Measurements from ENCODE around the gene PTP4A1.

PTP4A1 gene

GRCh38 chr6:63556369-63556768, 15.9 kb upstream of the PTP4A1 start:
- H3K27ac ChIP-seq, result no peak overlapping the region
- TF ChIP-seq, protein P1, sequence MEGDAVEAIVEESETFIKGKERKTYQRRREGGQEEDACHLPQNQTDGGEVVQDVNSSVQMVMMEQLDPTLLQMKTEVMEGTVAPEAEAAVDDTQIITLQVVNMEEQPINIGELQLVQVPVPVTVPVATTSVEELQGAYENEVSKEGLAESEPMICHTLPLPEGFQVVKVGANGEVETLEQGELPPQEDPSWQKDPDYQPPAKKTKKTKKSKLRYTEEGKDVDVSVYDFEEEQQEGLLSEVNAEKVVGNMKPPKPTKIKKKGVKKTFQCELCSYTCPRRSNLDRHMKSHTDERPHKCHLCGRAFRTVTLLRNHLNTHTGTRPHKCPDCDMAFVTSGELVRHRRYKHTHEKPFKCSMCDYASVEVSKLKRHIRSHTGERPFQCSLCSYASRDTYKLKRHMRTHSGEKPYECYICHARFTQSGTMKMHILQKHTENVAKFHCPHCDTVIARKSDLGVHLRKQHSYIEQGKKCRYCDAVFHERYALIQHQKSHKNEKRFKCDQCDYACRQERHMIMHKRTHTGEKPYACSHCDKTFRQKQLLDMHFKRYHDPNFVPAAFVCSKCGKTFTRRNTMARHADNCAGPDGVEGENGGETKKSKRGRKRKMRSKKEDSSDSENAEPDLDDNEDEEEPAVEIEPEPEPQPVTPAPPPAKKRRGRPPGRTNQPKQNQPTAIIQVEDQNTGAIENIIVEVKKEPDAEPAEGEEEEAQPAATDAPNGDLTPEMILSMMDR (conservative IDR thresholded peaks at IDR 0.05), result no peak
- no peak for TF ChIP-seq ZFX (IDR thresholded peaks at IDR 0.05)

- TF ChIP-seq ZFX (IDR thresholded peaks at IDR 0.05), result no peak
- TF ChIP-seq, protein P1 (conservative IDR thresholded peaks at IDR 0.05), result no peak
- H3K27ac ChIP-seq, result no peak overlapping the region
Measured at GRCh38 chr6:63558278-63558677, 14.0 kb upstream of the PTP4A1 start.

DNA sequence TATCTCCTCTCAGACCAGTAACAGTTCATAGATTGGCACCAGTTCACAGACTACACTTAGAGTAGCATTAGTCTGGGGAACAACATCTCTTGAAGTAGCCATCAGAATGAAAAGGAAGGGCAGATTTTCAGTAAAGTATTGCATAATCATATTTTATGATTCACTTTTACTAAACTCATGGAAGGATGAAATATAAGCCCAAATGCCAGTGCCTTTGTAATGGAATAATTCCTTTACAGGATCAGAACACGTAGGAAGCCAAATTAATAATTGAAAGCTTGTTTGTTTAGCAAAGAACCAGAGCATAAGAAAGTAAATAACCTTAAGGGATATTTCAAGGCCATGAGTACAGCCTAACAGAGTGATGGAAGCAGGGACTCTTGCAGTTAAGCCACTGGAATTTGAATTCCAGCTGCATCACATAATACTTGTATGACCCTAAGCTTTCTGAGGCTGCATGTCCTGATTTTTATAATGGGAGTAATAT, 11.4 kb upstream of the PTP4A1 start:
- no peak overlapping the region for H3K27ac ChIP-seq
- TF ChIP-seq, protein P1 (conservative IDR thresholded peaks at IDR 0.05), result no peak
- TF ChIP-seq ZFX (IDR thresholded peaks at IDR 0.05), result no peak

- H3K27ac ChIP-seq, result no peak overlapping the region
- TF ChIP-seq, protein P1 (conservative IDR thresholded peaks at IDR 0.05), result no peak
- TF ChIP-seq ZFX (IDR thresholded peaks at IDR 0.05), result no peak
Measured at GRCh38 chr6:63561288-63561687, 11.0 kb upstream of the PTP4A1 start.

GRCh38 chr6:63563235-63563634, 9.0 kb upstream of the PTP4A1 start:
- TF ChIP-seq, protein P1 (conservative IDR thresholded peaks at IDR 0.05), result no peak
- TF ChIP-seq ZFX (IDR thresholded peaks at IDR 0.05), result no peak
- H3K27ac ChIP-seq, result no peak overlapping the region

DNA sequence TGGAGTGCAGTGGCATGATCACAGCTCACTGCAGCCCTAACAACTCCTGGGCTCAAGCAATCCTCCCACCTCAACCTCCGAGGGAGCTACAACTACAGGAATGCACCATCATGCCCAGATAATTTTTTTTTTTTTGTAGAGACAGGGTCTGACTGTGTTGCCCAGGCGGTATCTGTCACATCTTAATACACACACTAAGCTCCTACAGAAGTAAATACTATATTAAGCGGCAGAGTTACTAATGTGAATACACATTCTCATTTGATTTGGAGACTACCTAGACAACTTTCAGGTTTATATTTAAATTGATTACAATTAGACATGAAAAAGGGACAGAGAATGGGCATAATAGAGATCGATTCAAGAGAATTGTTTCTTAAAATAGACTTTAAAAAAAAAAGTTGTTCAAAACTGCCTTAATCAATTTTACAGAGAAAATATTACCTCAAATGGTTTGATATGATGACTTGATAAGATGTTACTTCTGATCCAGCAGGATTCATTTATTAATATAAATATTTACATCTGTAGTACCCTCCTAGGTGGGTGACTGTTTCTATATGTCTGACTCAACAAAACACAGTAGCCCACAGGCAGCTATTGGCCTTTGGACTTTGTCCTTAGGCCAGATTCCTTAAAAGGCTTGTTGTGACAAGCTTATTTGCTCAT, 7.1 kb upstream of the PTP4A1 start:
- H3K27ac ChIP-seq, result no peak overlapping the region
- TF ChIP-seq, protein P1 (conservative IDR thresholded peaks at IDR 0.05), result no peak
- no peak for TF ChIP-seq ZFX (IDR thresholded peaks at IDR 0.05)

DNA sequence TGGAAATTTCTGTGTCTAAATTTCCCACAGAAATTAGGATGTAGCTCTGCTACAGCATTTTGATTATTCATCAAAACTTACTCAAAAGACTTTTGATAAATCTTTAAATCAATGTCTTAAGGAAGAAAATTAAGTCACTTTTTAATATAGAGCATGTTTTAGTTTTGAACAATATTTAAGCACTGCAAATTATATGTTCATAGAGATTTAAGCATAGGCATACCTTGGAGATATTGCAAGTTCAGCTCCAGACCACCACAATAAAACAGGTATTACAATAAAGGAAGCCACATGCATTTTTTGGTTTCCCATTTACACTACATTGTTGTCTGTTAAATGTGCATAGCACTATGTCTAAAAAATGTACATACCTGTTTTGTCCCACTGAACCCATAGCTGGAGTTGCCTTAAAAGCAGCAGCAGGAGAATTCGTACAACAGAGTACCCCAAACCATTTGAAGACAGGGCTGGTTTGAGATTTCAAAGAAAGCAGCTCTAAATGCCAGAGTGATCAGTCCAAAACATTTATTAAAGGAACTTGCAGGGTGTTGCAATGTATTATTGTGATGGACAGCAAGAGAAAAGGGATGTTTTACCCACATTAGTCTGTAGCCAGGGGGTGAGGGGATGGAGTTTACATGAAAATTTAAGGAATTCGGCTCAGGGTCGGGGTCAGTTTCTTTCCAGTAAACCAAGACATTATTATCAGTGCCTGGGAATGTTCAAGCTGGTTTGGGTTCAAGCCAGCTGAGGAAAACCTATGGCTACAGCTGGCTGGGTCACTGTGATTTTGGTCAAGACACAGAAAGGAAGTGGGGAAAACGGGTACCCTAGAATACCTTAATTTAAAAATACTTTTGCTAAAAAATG, 6.3 kb upstream of the PTP4A1 start:
- no peak overlapping the region for H3K27ac ChIP-seq
- TF ChIP-seq, protein P1 (conservative IDR thresholded peaks at IDR 0.05), result no peak
- TF ChIP-seq ZFX (IDR thresholded peaks at IDR 0.05), result no peak
